Measurements from ENCODE around the gene C16orf78. TPM values are rescaled to one million over a fixed set of nuclear protein-coding genes. Genes with fewer than 3 reads are reported as not detected.

C16orf78 gene
- total RNA-seq, 1 donor from 2014 or later = not detected

- no peak overlapping the region for H3K27ac ChIP-seq
- intact Hi-C loops (cut with DNase I) = no loop called here
- no peaks in the 10 kb centered on the region for H3K36me3 ChIP-seq
- H3K27me3 ChIP-seq = no peaks in the 10 kb centered on the region
- TF ChIP-seq, protein P1, sequence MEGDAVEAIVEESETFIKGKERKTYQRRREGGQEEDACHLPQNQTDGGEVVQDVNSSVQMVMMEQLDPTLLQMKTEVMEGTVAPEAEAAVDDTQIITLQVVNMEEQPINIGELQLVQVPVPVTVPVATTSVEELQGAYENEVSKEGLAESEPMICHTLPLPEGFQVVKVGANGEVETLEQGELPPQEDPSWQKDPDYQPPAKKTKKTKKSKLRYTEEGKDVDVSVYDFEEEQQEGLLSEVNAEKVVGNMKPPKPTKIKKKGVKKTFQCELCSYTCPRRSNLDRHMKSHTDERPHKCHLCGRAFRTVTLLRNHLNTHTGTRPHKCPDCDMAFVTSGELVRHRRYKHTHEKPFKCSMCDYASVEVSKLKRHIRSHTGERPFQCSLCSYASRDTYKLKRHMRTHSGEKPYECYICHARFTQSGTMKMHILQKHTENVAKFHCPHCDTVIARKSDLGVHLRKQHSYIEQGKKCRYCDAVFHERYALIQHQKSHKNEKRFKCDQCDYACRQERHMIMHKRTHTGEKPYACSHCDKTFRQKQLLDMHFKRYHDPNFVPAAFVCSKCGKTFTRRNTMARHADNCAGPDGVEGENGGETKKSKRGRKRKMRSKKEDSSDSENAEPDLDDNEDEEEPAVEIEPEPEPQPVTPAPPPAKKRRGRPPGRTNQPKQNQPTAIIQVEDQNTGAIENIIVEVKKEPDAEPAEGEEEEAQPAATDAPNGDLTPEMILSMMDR (IDR thresholded peaks at IDR 0.05) = no peak
- H3K4me1 ChIP-seq = no peaks in the 10 kb centered on the region
- peak in 1 of 2 donors; percentile 42 for DNase-seq (ENCODE audit: extremely low spot score in 2 of 2)
- no peaks in the 10 kb centered on the region for H3K9me3 ChIP-seq
- H3K4me3 ChIP-seq = no peak overlapping the region
These were observed 4.6 kb downstream of the C16orf78 start for GRCh38 chr16:49378238-49378637.

DNA sequence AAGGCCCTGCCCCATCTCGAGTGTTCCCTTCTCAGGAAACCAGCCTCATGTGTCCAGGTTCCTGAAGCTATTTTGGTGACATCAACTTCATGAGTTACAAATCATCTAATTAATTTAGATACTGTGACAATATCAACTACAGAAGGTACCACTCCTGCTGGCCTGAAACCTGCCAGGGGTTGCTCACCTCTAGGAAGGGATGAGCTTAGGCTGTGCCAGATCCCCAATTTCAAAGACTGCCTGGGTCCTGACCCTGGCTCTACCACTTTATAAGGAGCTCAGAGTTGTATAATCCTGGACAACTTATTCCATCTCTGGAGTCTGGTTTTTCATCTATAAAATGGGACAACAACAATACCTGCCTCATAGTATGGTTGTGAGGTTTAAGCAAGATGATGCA, 5.2 kb downstream of the C16orf78 start:
- no peaks in the 10 kb centered on the region for H3K36me3 ChIP-seq
- no peaks in the 10 kb centered on the region for H3K27me3 ChIP-seq
- peak in 1 of 2 donors; percentile 58 for DNase-seq (ENCODE audit: extremely low spot score in 2 of 2)
- H3K4me3 ChIP-seq = no peak overlapping the region
- TF ChIP-seq POLR2A (IDR thresholded peaks at IDR 0.05) (no peak), POLR2AphosphoS5 (IDR thresholded peaks at IDR 0.05; ENCODE audit: insufficient read depth in 1 of 2, low read depth in 1 of 2) (no peak)
- TF ChIP-seq, protein P1 (IDR thresholded peaks at IDR 0.05) = no peak
- no peak overlapping the region for H3K27ac ChIP-seq
- no peaks in the 10 kb centered on the region for H3K9me3 ChIP-seq
- H3K4me1 ChIP-seq = no peaks in the 10 kb centered on the region
- intact Hi-C loops (cut with DNase I) = no loop called here

DNA sequence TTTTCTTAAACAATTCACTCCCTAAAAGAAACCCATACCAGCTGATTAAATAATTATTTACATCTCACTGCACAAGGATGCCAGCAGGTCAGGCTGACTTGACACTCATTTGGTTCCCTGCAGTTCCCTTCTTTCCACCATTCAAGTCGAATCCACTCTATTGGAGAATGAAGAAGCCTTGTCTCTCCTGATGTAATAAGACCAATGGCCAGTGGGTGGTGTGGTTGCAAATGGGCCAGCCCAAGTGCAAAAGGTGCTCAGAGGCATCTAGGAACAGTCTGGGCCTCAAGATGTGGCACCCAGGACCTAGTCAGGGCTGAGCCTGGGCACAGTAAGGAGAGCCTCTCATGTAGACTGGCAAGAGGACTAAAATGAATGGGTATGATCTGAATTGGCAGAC, 9.3 kb downstream of the C16orf78 start:
- Histone ChIP-seq H3K4me1 (no peaks in the 10 kb centered on the region), H3K27ac (no peak overlapping the region), H3K9me3 (no peaks in the 10 kb centered on the region), H3K4me3 (no peak overlapping the region), H3K27me3 (no peaks in the 10 kb centered on the region), H3K36me3 (no peaks in the 10 kb centered on the region)
- DNase-seq (ENCODE audit: extremely low spot score in 2 of 2) = peak in 1 of 2 donors; percentile 29
- intact Hi-C loops (cut with DNase I) = no loop called here
- TF ChIP-seq, protein P1 (IDR thresholded peaks at IDR 0.05) = no peak
- TF ChIP-seq POLR2AphosphoS5 (IDR thresholded peaks at IDR 0.05; ENCODE audit: insufficient read depth in 1 of 2, low read depth in 1 of 2) (no peak), POLR2A (IDR thresholded peaks at IDR 0.05) (no peak)

GRCh38 chr16:49395021-49395420, 21.4 kb downstream of the C16orf78 start:
- peaks cover 3% of the 10 kb centered on the region for H3K27me3 ChIP-seq
- no peaks in the 10 kb centered on the region for H3K4me1 ChIP-seq
- TF ChIP-seq POLR2A (IDR thresholded peaks at IDR 0.05) = no peak
- TF ChIP-seq POLR2AphosphoS5 (IDR thresholded peaks at IDR 0.05; ENCODE audit: insufficient read depth in 1 of 2, low read depth in 1 of 2) = no peak
- TF ChIP-seq, protein P1 (IDR thresholded peaks at IDR 0.05) = no peak
- H3K36me3 ChIP-seq = no peaks in the 10 kb centered on the region
- no peaks in the 10 kb centered on the region for H3K9me3 ChIP-seq
- H3K4me3 ChIP-seq = no peak overlapping the region
- no peak overlapping the region for H3K27ac ChIP-seq
- intact Hi-C loops (cut with DNase I) = no loop called here
- peak in 1 of 2 donors; percentile 16 for DNase-seq (ENCODE audit: extremely low spot score in 2 of 2)

- TF ChIP-seq POLR2A (IDR thresholded peaks at IDR 0.05) = no peak
- TF ChIP-seq POLR2AphosphoS5 (IDR thresholded peaks at IDR 0.05; ENCODE audit: insufficient read depth in 1 of 2, low read depth in 1 of 2) = no peak
- TF ChIP-seq, protein P1 (IDR thresholded peaks at IDR 0.05) = no peak
- peak in 1 of 2 donors; percentile 70 for DNase-seq (ENCODE audit: extremely low spot score in 2 of 2)
- H3K9me3 ChIP-seq = no peaks in the 10 kb centered on the region
These were observed 22.7 kb downstream of the C16orf78 start for GRCh38 chr16:49396206-49396720.

More at GRCh38 chr16:49396206-49396720, 22.7 kb downstream of the C16orf78 start:
- H3K27ac ChIP-seq = no peak overlapping the region
- peaks cover 3% of the 10 kb centered on the region for H3K27me3 ChIP-seq
- H3K36me3 ChIP-seq = no peaks in the 10 kb centered on the region
- intact Hi-C loops (cut with DNase I) = no loop called here
- no peak overlapping the region for H3K4me3 ChIP-seq
- H3K4me1 ChIP-seq = no peaks in the 10 kb centered on the region

Measured in vagina (tissue), 2 donors.